ENCODE results near the gene CYP21A2.
A peak's percentile ranks its signal among the peaks of the same experiment; 100 is the strongest.

The CYP21A2 gene

GRCh38 chr6:32074996-32075532 is 36.8 kb downstream of the CYP21A2 start:
- H3K9me3 Mint-ChIP-seq = no peaks in the 10 kb centered on the region
- H3K4me3 Mint-ChIP-seq = no peak overlapping the region
- H3K36me3 Mint-ChIP-seq = peaks cover 2% of the 10 kb centered on the region
- ATAC-seq (ENCODE audit: low read depth) (no peak), DNase-seq (ENCODE audit: low spot score in 2 of 2) (no peak)
- no peaks in the 10 kb centered on the region for H3K4me1 Mint-ChIP-seq
- H3K27me3 Mint-ChIP-seq = peaks cover 27% of the 10 kb centered on the region
- H3K27ac Mint-ChIP-seq = no peak overlapping the region

GRCh38 chr6:32075781-32076180 is 37.6 kb downstream of the CYP21A2 start:
- no peak for DNase-seq (ENCODE audit: low spot score in 2 of 2)
- peaks cover 2% of the 10 kb centered on the region for H3K36me3 Mint-ChIP-seq
- ATAC-seq (ENCODE audit: low read depth) = no peak
- H3K27ac Mint-ChIP-seq = no peak overlapping the region
- H3K9me3 Mint-ChIP-seq = no peaks in the 10 kb centered on the region
- H3K27me3 Mint-ChIP-seq = peaks cover 27% of the 10 kb centered on the region
- H3K4me3 Mint-ChIP-seq = no peak overlapping the region
- no peaks in the 10 kb centered on the region for H3K4me1 Mint-ChIP-seq

DNA sequence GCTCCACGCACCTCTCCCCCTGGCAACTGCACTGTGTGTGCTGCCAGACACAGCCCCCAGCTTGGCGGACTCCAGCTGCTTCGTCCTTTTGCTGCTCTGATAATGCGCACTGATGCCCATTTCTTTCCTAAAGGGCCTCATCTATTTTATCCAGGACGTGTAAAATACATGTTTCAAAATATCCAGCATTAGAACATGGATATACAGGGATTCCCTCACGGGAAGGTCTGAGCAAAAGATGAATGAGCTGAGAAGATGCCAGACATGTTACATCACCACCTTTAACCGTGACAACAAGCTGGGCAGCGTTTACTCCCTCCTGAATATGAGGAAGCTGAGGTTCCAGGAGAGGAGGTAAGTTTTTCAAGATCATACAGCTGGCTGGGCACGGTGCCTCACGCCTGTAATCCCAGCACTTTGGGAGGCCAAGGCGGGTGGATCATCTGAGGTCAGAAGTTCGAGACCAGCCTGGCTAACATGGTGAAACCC is 38.1 kb downstream of the CYP21A2 start:
- no peak overlapping the region for H3K27ac Mint-ChIP-seq
- DNase-seq (ENCODE audit: low spot score in 2 of 2) (no peak), ATAC-seq (ENCODE audit: low read depth) (no peak)
- H3K36me3 Mint-ChIP-seq = peaks cover 2% of the 10 kb centered on the region
- H3K27me3 Mint-ChIP-seq = peaks cover 29% of the 10 kb centered on the region
- H3K9me3 Mint-ChIP-seq = no peaks in the 10 kb centered on the region
- peaks cover 2% of the 10 kb centered on the region for H3K4me1 Mint-ChIP-seq
- no peak overlapping the region for H3K4me3 Mint-ChIP-seq

DNA sequence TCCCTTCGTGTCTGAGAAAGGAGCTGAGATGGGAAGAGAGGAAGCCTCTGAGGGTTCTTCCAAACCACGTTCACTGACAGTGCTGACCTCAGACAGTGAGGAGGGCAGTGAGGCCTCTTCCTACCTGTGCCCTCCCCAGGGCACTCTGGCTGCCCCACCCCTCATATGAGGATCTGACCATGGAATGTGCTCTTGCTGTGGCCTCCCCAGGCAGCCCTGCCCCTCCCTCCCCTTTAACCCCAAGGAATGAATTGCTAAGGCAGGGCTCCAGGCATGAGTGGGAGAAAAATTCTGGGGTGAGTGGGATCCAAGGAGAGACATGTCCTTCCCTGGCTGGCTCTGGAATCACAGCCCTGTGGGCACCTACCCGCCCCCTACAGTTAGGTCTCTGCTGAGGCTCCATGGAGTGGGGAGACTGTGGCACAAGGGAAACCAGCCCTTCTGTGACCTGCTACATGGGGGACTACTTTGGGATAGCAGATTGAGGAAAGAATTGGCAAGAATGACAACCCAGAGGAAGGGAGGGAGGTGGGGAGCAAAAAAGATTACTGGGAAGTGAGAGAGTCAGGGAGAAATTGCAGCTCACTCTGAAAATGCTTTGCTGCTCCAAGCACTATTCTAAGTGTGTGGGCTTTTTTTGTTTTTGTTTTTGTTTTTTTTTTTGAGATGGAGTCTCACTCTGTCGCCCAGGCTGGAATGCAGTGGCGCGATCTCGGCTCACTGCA is 41.5 kb downstream of the CYP21A2 start:
- DNase-seq (ENCODE audit: low spot score in 2 of 2) = no peak

DNA sequence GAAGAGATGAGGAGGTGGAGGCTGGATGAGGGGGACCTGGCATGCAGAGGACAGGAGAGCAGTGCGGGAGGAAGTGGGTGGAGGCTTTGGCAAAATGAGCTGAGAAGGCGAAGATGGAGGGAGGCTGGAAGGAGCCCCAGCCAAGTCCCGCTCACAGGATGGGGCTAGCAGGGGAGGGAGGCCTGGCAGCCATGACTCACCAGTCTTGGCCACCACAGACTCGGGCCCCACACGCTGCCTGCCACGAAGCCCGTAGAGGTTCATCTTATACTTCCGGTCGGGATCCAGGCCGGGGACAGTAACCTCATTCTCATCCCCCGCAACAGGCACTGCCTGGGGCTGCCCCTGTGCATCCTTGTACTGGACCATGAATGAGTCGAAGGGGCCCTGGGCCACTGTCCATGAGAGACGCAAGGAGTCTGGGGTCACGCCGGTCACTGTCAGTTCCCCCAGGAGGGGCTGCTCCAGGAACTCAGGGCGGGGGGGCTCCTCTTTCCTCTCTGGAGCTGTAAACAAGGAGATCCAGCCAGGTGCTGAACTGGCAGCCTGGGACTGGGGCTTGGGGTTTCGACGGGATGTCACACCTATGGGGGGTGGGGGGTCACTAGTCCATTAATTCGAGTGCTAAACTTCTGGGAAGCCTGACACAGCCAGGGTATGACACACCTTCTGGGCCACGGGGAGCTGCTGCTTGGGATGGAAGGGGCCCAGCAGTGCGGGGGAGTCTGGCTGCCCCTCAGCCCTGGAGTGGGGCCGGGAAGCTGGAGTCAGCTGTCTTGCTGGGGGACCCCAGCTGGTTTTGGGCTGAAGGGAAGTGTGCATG is 43.2 kb downstream of the CYP21A2 start:
- DNase-seq (ENCODE audit: low spot score in 2 of 2) = no peak
- Mint-ChIP-seq H3K9me3 (no peaks in the 10 kb centered on the region), H3K36me3 (no peaks in the 10 kb centered on the region), H3K27ac (no peak overlapping the region), H3K4me3 (no peak overlapping the region), H3K27me3 (peaks cover 33% of the 10 kb centered on the region), H3K4me1 (peaks cover 2% of the 10 kb centered on the region)
- no peak for ATAC-seq (ENCODE audit: low read depth)

More for the DNA sequence above, 41.5 kb downstream of the CYP21A2 start:
- Mint-ChIP-seq H3K36me3 (peaks cover 2% of the 10 kb centered on the region), H3K4me1 (peaks cover 2% of the 10 kb centered on the region), H3K4me3 (no peak overlapping the region), H3K27me3 (peaks cover 33% of the 10 kb centered on the region), H3K9me3 (no peaks in the 10 kb centered on the region), H3K27ac (no peak overlapping the region)
- ATAC-seq (ENCODE audit: low read depth) = no peak

DNA sequence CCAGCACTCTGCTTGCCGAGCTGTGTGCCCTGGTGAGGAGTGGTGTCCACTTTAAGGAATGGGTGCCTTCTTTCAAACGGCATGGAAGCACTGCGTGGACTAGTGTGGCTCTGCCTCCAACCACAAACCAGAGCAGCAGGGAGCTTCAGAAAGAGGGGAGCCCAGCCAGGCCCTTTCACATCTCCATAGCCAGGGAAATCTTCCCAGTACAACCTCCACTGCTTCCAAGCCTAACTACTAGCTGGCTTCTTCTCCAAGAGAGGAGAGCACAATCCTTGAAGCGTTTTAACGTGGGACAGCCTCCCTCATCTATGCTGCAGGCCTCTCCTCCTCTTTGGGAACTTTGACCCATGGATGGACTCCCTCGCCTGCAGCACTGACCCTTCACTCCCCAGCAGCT is 44.3 kb downstream of the CYP21A2 start:
- H3K36me3 Mint-ChIP-seq = no peaks in the 10 kb centered on the region

DNA sequence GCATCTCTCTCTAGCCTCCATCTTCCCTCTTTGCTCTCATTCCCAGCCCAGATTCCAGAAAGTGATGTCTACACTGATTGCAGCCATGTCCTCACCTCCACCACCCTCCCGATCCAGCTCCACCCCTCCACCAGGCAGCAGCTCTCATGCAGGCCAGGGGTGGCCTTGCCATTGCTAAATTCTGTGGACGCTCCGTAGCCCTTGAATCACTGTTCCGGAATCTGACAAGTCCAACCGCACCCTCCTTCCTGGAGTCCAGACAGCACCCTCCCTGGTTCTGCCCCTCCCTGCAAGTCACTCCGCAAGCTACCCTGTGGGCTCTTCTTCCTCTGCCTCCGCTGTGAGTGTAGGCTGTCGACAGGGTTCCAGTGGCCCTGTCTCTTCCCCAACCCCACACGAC is 44.7 kb downstream of the CYP21A2 start:
- Mint-ChIP-seq H3K27ac (no peak overlapping the region), H3K27me3 (peaks cover 34% of the 10 kb centered on the region), H3K9me3 (no peaks in the 10 kb centered on the region), H3K4me1 (peaks cover 6% of the 10 kb centered on the region), H3K4me3 (no peak overlapping the region), H3K36me3 (no peaks in the 10 kb centered on the region)
- DNase-seq (ENCODE audit: low spot score in 2 of 2) (no peak), ATAC-seq (ENCODE audit: low read depth) (no peak)

More for the DNA sequence above, 44.3 kb downstream of the CYP21A2 start:
- H3K27ac Mint-ChIP-seq = no peak overlapping the region
- no peaks in the 10 kb centered on the region for H3K9me3 Mint-ChIP-seq
- peaks cover 34% of the 10 kb centered on the region for H3K27me3 Mint-ChIP-seq
- H3K4me1 Mint-ChIP-seq = peaks cover 6% of the 10 kb centered on the region
- DNase-seq (ENCODE audit: low spot score in 2 of 2) (no peak), ATAC-seq (ENCODE audit: low read depth) (no peak)
- H3K4me3 Mint-ChIP-seq = no peak overlapping the region

- peaks cover 6% of the 10 kb centered on the region for H3K4me1 Mint-ChIP-seq
- no peaks in the 10 kb centered on the region for H3K9me3 Mint-ChIP-seq
- peaks cover 34% of the 10 kb centered on the region for H3K27me3 Mint-ChIP-seq
- H3K4me3 Mint-ChIP-seq = no peak overlapping the region
- ATAC-seq (ENCODE audit: low read depth) = no peak
- H3K27ac Mint-ChIP-seq = no peak overlapping the region
- no peaks in the 10 kb centered on the region for H3K36me3 Mint-ChIP-seq
- DNase-seq (ENCODE audit: low spot score in 2 of 2) = no peak
Observed at GRCh38 chr6:32083812-32084768, 45.9 kb downstream of the CYP21A2 start.

- Mint-ChIP-seq H3K27me3 (peaks cover 36% of the 10 kb centered on the region), H3K4me1 (peaks cover 6% of the 10 kb centered on the region), H3K4me3 (no peak overlapping the region), H3K9me3 (no peaks in the 10 kb centered on the region), H3K27ac (no peak overlapping the region), H3K36me3 (no peaks in the 10 kb centered on the region)
- DNase-seq (ENCODE audit: low spot score in 2 of 2) (no peak), ATAC-seq (ENCODE audit: low read depth) (no peak)
Observed at GRCh38 chr6:32084780-32085179, 46.6 kb downstream of the CYP21A2 start.

- DNase-seq (ENCODE audit: low spot score in 2 of 2) (no peak), ATAC-seq (ENCODE audit: low read depth) (no peak)
- peaks cover 30% of the 10 kb centered on the region for H3K27me3 Mint-ChIP-seq
- H3K36me3 Mint-ChIP-seq = no peaks in the 10 kb centered on the region
- H3K4me1 Mint-ChIP-seq = peaks cover 5% of the 10 kb centered on the region
- H3K9me3 Mint-ChIP-seq = no peaks in the 10 kb centered on the region
- no peak overlapping the region for H3K4me3 Mint-ChIP-seq
- H3K27ac Mint-ChIP-seq = no peak overlapping the region
Observed at GRCh38 chr6:32085759-32086459, 47.7 kb downstream of the CYP21A2 start.

- H3K27ac Mint-ChIP-seq = no peak overlapping the region
- no peaks in the 10 kb centered on the region for H3K9me3 Mint-ChIP-seq
- H3K36me3 Mint-ChIP-seq = no peaks in the 10 kb centered on the region
- peaks cover 3% of the 10 kb centered on the region for H3K4me1 Mint-ChIP-seq
- DNase-seq (ENCODE audit: low spot score in 2 of 2) (no peak), ATAC-seq (ENCODE audit: low read depth) (peak; percentile 33)
- peak overlapping the region; percentile 49 for H3K4me3 Mint-ChIP-seq
- H3K27me3 Mint-ChIP-seq = peaks cover 26% of the 10 kb centered on the region
Observed at GRCh38 chr6:32086661-32087573, 48.7 kb downstream of the CYP21A2 start.

All from memory B cell (primary cell).